HFF-Myc (cell line): ENCODE measurements around the gene TBCD.

Experiments used
- DNase-seq: peaks from one replicate; pipeline ENCODE4 v3.0.0-alpha.2; 2011; ENCODE audit warnings: low read depth; ENCODE audit errors: extremely low read depth
- H3K4me3 ChIP-seq: replicated peaks from 2 replicates; pipeline ENCODE4 v1.5.1; 2011; ENCODE audit warnings: low read depth, mild to moderate bottlenecking, control low read depth, low read length
- TF ChIP-seq, protein P1 (sequence below): IDR thresholded peaks from 2 replicates; pipeline ENCODE4 v1.5.1; 2012; ENCODE audit warnings: mild to moderate bottlenecking, low read depth, low read length, control low read depth; ENCODE audit errors: missing control alignments

TBCD gene

DNA sequence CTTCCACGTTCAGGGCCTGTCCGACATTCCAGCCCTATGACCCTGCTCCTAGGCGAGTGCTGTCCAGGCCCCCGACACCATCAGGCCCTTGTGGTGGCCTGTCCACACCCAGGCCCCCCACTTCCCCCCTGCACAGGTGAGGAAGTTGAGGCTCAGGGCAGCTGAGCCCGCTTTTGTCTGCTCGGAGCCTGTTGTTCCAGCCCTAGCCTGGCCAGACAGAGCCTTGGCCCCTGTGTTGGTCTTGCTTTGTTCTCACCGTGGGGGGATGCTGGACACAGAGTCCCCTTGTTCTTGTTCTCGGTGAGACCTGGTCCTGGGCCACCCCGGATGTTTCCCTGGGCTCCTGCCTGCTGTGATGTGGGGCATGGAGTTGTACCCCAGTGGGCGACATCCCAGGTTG is 140.0 kb downstream of the TBCD start:
- TF ChIP-seq, protein P1, sequence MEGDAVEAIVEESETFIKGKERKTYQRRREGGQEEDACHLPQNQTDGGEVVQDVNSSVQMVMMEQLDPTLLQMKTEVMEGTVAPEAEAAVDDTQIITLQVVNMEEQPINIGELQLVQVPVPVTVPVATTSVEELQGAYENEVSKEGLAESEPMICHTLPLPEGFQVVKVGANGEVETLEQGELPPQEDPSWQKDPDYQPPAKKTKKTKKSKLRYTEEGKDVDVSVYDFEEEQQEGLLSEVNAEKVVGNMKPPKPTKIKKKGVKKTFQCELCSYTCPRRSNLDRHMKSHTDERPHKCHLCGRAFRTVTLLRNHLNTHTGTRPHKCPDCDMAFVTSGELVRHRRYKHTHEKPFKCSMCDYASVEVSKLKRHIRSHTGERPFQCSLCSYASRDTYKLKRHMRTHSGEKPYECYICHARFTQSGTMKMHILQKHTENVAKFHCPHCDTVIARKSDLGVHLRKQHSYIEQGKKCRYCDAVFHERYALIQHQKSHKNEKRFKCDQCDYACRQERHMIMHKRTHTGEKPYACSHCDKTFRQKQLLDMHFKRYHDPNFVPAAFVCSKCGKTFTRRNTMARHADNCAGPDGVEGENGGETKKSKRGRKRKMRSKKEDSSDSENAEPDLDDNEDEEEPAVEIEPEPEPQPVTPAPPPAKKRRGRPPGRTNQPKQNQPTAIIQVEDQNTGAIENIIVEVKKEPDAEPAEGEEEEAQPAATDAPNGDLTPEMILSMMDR: no peak

DNA sequence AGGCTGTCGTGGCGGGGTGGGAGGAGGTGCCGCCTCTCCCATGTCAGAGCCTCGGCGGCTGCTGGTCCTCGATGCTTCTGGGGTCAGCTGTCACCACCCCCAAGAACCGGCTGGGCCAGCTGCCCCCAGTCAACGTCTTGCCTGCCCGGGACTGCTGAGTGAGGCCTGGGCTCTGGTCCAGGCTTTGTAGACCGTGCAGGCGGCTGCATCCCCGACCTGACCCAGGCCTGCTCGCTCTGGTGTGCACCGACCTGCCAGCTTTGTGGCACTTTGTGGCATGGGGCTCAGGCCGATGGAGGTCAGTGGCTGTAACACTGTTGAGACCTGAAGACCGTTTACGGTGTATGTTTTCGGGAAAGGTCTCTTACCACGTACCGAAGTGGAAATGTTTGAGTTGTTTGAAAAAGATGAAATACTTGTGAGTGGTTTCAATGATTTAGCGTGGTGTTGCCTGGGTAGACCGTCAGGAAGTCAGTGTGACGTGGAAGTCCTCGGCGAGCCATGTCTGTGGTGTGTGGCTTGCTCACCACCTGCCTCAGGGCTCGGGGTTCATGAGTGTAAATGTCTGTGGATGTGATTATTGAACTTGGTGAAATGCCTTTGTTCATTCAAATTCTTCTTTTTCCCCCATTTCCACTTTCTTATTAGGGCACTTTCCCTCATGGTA is 141.2 kb downstream of the TBCD start:
- TF ChIP-seq, protein P1: no peak
- H3K4me3 ChIP-seq: no peak overlapping the region
- DNase-seq: no peak

More for the DNA sequence above, 140.0 kb downstream of the TBCD start:
- DNase-seq: no peak
- no peak overlapping the region for H3K4me3 ChIP-seq

DNA sequence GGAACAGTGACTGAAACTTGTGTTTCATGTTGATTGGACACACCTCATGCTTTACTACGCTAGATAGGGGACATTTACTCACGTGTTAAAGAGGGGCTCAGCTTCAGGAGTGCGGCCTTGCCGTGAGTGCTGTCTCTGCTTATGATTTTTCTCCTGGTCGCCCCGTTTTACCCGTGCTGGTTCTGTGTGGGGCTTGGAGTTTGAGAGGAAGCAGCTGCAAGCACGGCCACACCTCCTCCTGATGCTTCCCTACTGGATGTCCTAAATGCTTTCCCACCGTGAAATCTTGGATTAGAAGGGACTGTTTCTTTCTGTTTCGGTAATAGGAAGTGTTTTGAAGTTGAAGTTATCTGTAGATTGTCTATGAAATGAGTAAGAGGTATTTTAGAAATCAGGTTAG is 141.9 kb downstream of the TBCD start:
- TF ChIP-seq, protein P1: no peak
- DNase-seq: no peak
- H3K4me3 ChIP-seq: no peak overlapping the region

DNA sequence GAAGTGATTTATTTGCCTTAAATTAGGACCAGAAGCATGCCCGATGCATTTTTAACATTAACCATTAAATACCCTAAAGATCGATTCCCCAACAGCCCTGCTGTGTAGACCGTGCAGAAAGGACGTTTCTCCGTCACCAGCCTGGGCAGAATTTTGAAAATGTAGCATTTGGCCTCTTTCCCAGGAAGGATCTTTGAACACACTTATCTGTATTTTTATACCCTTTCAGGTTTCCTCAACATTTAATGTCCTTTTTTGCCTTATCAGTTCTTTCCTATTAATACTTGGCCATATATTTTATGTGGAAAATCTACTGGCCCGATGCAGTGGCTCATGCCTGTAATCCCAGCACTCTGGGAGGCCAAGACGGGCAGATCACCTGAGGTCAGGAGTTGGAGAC is 142.5 kb downstream of the TBCD start:
- TF ChIP-seq, protein P1: no peak

DNA sequence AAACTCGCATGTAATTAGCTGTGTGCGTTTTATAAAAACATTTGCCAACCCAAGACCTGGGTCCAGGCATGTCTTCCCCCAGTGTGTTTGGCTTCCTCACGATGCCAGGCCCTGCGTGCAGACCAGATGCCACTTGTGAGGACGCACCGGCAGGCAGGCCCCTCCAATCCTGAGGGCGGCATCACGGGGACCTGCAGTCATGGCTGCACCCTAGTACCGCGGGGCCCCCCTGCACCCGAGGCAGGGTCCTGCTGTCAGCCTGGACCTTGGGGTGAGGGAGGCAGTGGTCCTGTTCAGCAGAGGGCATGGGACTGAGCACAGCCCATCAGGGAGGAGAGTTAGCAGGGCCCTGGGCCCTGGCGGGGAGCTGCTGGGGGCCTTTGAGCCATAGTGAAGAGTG is 143.2 kb downstream of the TBCD start:
- TF ChIP-seq, protein P1: no peak
- no peak overlapping the region for H3K4me3 ChIP-seq
- no peak for DNase-seq

More for the DNA sequence above, 142.5 kb downstream of the TBCD start:
- no peak for DNase-seq
- no peak overlapping the region for H3K4me3 ChIP-seq

DNA sequence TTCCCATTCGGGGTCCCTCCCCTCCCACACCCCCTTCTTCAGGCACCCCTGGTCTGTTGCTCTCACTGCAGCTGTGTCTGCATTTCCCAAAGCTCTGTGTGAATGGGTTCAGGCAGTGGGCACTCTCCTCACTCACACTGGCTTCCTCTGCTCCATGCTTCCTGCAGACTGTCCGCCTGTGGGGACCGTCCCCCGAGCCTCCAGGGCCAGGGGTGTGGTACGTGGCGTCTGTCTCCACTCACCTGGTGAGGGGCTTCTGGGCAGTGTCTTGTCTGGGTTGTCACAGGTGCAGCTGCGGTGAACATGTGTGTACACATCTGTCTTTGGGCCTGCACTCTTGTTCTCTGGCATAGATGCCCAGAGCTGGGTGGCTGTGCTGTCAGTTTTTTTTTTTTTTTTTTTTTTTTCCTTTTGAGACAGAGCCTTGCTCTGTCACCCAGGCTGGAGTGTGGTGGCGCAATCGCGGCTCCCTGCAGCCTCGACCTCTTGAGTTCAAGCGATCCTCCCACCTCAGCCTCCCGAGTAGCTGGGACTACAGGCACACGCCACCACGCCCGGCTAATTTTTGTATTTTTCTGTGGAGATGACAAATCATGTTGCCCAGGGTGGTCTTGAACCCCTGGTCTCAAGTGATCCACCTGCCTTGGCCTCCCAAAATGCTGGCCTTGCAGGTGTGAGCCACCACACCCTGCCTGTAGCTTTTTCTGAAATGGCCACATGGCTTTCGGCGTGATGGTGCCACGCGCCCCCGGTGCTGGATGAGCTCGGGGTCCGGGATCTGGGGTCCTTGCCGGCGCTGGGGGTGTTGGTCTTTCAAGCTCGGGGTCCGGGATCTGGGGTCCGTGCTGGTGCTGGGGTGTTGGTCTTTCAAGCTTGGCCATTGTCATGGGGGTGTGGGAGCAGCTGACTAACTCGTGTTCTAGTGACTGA is 144.5 kb downstream of the TBCD start:
- TF ChIP-seq, protein P1: no peak
- no peak for DNase-seq

More for the DNA sequence above, 144.5 kb downstream of the TBCD start:
- no peak overlapping the region for H3K4me3 ChIP-seq
